GM12875 (cell line): ENCODE measurements around the gene PAAF1.

Experiments
- H3K4me3 ChIP-seq: one replicate; pipeline ENCODE4 v1.5.1; 2011; ENCODE audit warnings: low read depth, low read length, control low read depth
- TF ChIP-seq, protein P1 (sequence below): IDR thresholded peaks from 2 replicates; pipeline ENCODE4 v1.5.1; 2011; ENCODE audit warnings: low read depth, mild to moderate bottlenecking, control low read depth, inconsistent platforms, low read length, moderate library complexity, borderline replicate concordance; ENCODE audit not compliant: insufficient read depth

PAAF1 gene

GRCh38 chr11:73907191-73907590 is 30.4 kb downstream of the PAAF1 start:
- no peak overlapping the region for H3K4me3 ChIP-seq
- TF ChIP-seq, protein P1, sequence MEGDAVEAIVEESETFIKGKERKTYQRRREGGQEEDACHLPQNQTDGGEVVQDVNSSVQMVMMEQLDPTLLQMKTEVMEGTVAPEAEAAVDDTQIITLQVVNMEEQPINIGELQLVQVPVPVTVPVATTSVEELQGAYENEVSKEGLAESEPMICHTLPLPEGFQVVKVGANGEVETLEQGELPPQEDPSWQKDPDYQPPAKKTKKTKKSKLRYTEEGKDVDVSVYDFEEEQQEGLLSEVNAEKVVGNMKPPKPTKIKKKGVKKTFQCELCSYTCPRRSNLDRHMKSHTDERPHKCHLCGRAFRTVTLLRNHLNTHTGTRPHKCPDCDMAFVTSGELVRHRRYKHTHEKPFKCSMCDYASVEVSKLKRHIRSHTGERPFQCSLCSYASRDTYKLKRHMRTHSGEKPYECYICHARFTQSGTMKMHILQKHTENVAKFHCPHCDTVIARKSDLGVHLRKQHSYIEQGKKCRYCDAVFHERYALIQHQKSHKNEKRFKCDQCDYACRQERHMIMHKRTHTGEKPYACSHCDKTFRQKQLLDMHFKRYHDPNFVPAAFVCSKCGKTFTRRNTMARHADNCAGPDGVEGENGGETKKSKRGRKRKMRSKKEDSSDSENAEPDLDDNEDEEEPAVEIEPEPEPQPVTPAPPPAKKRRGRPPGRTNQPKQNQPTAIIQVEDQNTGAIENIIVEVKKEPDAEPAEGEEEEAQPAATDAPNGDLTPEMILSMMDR = no peak

DNA sequence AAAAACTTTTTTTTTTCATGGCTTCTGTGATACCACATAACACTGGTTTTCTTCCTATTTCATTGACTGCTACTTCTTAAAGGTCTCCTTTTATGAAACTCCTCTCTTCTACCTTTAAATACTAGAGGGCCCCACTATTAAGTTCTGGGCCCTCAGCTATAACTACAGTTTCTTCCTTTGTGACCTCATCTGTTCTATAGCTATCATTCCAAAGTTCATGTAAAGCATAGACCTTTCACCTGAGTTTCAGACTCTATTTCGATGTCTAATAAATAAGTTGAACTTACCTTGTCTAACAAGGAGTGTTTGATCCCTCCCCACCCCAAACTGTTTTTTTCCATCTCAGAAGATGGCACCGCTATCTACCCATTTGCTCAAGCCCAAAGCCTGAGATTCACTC is 35.2 kb downstream of the PAAF1 start:
- no peak overlapping the region for H3K4me3 ChIP-seq
- TF ChIP-seq, protein P1 = no peak

DNA sequence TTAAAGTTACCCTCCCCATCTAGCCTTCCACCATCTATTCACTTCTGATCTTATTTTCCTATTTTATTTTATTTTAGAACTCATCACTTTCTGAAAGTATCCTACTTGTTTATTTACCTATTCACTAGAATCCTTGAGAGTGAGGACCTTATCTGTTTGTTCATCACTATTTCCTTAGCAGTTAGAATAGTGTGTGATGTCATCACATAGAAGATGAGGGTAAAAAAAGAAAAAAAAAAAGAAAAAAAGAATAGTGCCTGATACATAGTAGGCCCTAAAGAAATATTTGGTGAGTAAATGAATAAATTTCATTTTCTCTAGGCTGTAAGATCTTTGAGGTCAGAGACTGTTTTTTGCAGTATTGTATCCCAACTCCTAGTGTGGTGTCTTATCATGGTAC is 36.7 kb downstream of the PAAF1 start:
- TF ChIP-seq, protein P1 = no peak
- H3K4me3 ChIP-seq = no peak overlapping the region

DNA sequence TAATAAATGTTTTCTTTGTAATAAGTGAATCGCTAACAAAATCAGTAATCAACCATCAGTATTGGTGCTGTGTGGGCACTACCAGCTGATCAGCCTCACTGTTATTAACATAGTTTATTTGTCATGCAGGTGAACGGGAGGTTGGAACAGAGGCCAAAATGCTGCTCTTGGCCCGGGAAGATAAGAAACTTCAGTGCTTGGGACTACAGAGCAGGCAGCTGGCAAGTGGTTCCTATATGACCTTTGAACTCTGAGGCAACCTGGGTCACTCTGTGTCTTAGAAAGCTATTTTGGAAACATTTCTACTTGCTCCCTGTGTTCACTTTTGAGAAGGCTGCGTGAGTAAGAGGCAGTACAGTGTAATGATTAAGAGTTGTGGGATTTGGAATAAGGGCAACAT is 37.5 kb downstream of the PAAF1 start:
- no peak overlapping the region for H3K4me3 ChIP-seq
- TF ChIP-seq, protein P1 = no peak

GRCh38 chr11:73916435-73916834 is 39.6 kb downstream of the PAAF1 start:
- H3K4me3 ChIP-seq = no peak overlapping the region
- TF ChIP-seq, protein P1 = no peak

- TF ChIP-seq, protein P1 = no peak
- H3K4me3 ChIP-seq = no peak overlapping the region
Measured at GRCh38 chr11:73921180-73921579, 44.4 kb downstream of the PAAF1 start.

GRCh38 chr11:73929388-73929787 is 52.6 kb downstream of the PAAF1 start:
- TF ChIP-seq, protein P1 = no peak
- no peak overlapping the region for H3K4me3 ChIP-seq
